PFSK-1 (cell line): Measurements from ENCODE around the gene RNPEP.

ENCODE experiments used
- FOXP2 ChIP-seq: optimal IDR thresholded peaks from 2 replicates; pipeline ENCODE3; 2011; ENCODE audit warnings: borderline replicate concordance, control low read depth, inconsistent platforms; ENCODE audit not compliant: insufficient read depth; ENCODE audit errors: extremely low read length, extremely low read depth
- POLR2AphosphoS5 ChIP-seq: IDR thresholded peaks from 2 replicates; pipeline ENCODE4 v1.6.1; 2012; ENCODE audit warnings: low read depth, mild to moderate bottlenecking, control low read depth, low read length, moderate library complexity
- REST ChIP-seq, 2 experiments: IDR thresholded peaks; 2 replicates each; pipeline versions ENCODE4 v1.6.1 to v1.8.0; 2011 to 2012; ENCODE audit warnings: low read depth in 2 of 2, low read length in 2 of 2, control low read depth in 1 of 2, inconsistent platforms in 1 of 2, mild to moderate bottlenecking in 1 of 2, moderate library complexity in 1 of 2; ENCODE audit not compliant: insufficient read depth in 1 of 2
- SIN3A ChIP-seq: IDR thresholded peaks from 2 replicates; pipeline ENCODE4 v1.6.1; 2012; ENCODE audit warnings: mild to moderate bottlenecking, low read length, moderate library complexity, borderline replicate concordance; ENCODE audit not compliant: insufficient read depth
- TAF1 ChIP-seq: IDR thresholded peaks from 2 replicates; pipeline ENCODE4 v1.6.1; 2012; ENCODE audit warnings: low read length, control low read depth, borderline replicate concordance; ENCODE audit not compliant: insufficient read depth

- TF ChIP-seq POLR2AphosphoS5 (no peak), TAF1 (no peak), REST (IDR thresholded peaks at IDR 0.05; ENCODE audit: insufficient read depth in 1 of 2, low read depth in 2 of 2, low read length in 2 of 2) (no peak), SIN3A (no peak), FOXP2 (no peak)
These were observed 55.4 kb downstream of the RNPEP start for GRCh38 chr1:202037706-202038296.
